Suppressor macrophage (primary cell): ENCODE data around the gene SLC6A8.
"Not testable (repeated sequence)": the region's sequence is repeated elsewhere in the genome, so short reads cannot be mapped to it uniquely, and the experiment has no call there.

Experiments
- DNase-seq, 4 experiments: peaks; one replicate each; pipeline ENCODE4 v3.0.0-alpha.2; 2020 to 2022

Gene SLC6A8

GRCh38 chrX:153693216-153694086, 5.7 kb downstream of the SLC6A8 start:
- no peak for DNase-seq

- DNase-seq: not testable (repeated sequence)
Measured at GRCh38 chrX:153694256-153694655, 6.5 kb downstream of the SLC6A8 start.

- DNase-seq: no peak
Measured at GRCh38 chrX:153694687-153695270, 7.1 kb downstream of the SLC6A8 start.

GRCh38 chrX:153696100-153696499, 8.4 kb downstream of the SLC6A8 start:
- DNase-seq: no peak

GRCh38 chrX:153696538-153696937, 8.8 kb downstream of the SLC6A8 start:
- DNase-seq: not testable (repeated sequence)

GRCh38 chrX:153696986-153697722, 9.4 kb downstream of the SLC6A8 start:
- not testable (repeated sequence) for DNase-seq

GRCh38 chrX:153697924-153698865, 10.5 kb downstream of the SLC6A8 start:
- DNase-seq: no peak

GRCh38 chrX:153699210-153699783, 11.6 kb downstream of the SLC6A8 start:
- DNase-seq: not testable (repeated sequence)

- not testable (repeated sequence) for DNase-seq
Measured at GRCh38 chrX:153699784-153700371, 12.2 kb downstream of the SLC6A8 start.

- DNase-seq: no peak
Measured at GRCh38 chrX:153700376-153700945, 12.7 kb downstream of the SLC6A8 start.

- no peak for DNase-seq
Measured at GRCh38 chrX:153700967-153701366, 13.2 kb downstream of the SLC6A8 start.

- DNase-seq: no peak
Measured at GRCh38 chrX:153701706-153702105, 14.0 kb downstream of the SLC6A8 start.

GRCh38 chrX:153702336-153703035, 14.8 kb downstream of the SLC6A8 start:
- DNase-seq: no peak

GRCh38 chrX:153703036-153703370, 15.3 kb downstream of the SLC6A8 start:
- no peak for DNase-seq

GRCh38 chrX:153704021-153704526, 16.3 kb downstream of the SLC6A8 start:
- no peak for DNase-seq

GRCh38 chrX:153704631-153705402, 17.1 kb downstream of the SLC6A8 start:
- DNase-seq: not testable (repeated sequence)

- not testable (repeated sequence) for DNase-seq
Measured at GRCh38 chrX:153705403-153706060, 17.8 kb downstream of the SLC6A8 start.

GRCh38 chrX:153706799-153707198, 19.1 kb downstream of the SLC6A8 start:
- DNase-seq: no peak

- no peak for DNase-seq
Measured at GRCh38 chrX:153707406-153707805, 19.7 kb downstream of the SLC6A8 start.
